ENCODE measurements around the gene ZFP28.

Gene ZFP28

DNA sequence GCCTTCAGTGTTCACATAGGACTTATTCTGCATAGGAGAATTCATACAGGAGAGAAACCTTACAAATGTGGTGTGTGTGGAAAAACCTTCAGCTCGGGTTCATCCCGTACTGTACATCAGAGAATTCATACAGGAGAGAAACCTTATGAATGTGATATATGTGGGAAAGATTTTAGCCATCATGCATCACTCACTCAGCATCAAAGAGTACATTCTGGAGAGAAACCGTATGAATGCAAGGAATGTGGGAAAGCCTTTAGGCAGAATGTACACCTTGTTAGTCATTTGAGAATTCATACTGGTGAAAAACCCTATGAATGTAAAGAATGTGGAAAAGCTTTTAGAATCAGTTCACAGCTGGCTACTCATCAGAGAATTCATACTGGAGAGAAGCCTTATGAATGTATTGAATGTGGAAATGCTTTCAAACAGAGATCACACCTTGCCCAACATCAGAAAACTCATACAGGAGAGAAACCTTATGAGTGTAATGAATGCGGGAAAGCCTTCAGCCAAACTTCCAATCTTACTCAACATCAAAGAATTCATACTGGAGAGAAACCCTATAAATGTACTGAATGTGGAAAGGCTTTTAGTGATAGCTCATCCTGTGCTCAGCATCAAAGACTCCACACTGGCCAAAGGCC lies 13.4 kb upstream of the ZFP28 start:
- H3K36me3 ChIP-seq = peaks cover 64 to 82% (median 80%) of the 10 kb centered on the region in 3 donors
- TF ChIP-seq, protein P1, sequence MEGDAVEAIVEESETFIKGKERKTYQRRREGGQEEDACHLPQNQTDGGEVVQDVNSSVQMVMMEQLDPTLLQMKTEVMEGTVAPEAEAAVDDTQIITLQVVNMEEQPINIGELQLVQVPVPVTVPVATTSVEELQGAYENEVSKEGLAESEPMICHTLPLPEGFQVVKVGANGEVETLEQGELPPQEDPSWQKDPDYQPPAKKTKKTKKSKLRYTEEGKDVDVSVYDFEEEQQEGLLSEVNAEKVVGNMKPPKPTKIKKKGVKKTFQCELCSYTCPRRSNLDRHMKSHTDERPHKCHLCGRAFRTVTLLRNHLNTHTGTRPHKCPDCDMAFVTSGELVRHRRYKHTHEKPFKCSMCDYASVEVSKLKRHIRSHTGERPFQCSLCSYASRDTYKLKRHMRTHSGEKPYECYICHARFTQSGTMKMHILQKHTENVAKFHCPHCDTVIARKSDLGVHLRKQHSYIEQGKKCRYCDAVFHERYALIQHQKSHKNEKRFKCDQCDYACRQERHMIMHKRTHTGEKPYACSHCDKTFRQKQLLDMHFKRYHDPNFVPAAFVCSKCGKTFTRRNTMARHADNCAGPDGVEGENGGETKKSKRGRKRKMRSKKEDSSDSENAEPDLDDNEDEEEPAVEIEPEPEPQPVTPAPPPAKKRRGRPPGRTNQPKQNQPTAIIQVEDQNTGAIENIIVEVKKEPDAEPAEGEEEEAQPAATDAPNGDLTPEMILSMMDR (IDR thresholded peaks at IDR 0.05) = no peak

DNA sequence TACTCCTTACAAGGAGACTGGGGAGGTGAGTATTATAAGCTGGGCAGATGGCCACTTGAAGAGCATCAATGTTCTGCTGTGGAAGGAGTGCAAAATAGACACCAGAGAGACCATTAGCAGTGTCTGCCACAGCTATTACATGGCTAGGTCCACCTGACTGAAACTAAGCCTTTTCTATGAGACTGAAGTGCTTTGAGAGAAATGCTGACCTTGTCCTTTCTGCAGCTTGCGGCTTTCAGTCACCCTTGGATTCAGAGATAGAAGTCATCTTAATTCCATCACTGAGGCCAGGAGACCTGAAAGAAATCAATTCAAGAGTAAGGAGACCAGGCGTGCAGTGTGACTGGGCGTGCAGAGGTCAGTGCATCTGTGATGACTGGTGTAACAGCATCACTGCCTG lies 1.3 kb upstream of the ZFP28 start:
- H3K4me3 ChIP-seq = peak overlapping the region; percentile 68 to 70
- peaks cover 4 to 66% (median 60%) of the 10 kb centered on the region in 3 donors for H3K9me3 ChIP-seq
- H3K27ac ChIP-seq = peak overlapping the region in 1 of 2 donors; percentile 85
- intact Hi-C loops (cut with DNase I; ENCODE audit: low total_unique reads) = no loop called here
- TF ChIP-seq, protein P1 (IDR thresholded peaks at IDR 0.05) = no peak
- H3K27me3 ChIP-seq = no peaks in the 10 kb centered on the region
- no peak for DNase-seq
- H3K4me1 ChIP-seq = peaks cover 0 to 19% (median 13%) of the 10 kb centered on the region in 4 donors
- peaks cover 31 to 55% (median 47%) of the 10 kb centered on the region in 3 donors for H3K36me3 ChIP-seq

More for the DNA sequence above, 13.4 kb upstream of the ZFP28 start:
- intact Hi-C loops (cut with DNase I; ENCODE audit: low total_unique reads) = no loop called here
- DNase-seq = no peak
- H3K9me3 ChIP-seq = peaks cover 32 to 100% (median 97%) of the 10 kb centered on the region in 3 donors
- H3K27ac ChIP-seq = no peak overlapping the region
- no peak overlapping the region for H3K4me3 ChIP-seq
- no peaks in the 10 kb centered on the region for H3K4me1 ChIP-seq
- no peaks in the 10 kb centered on the region for H3K27me3 ChIP-seq

DNA sequence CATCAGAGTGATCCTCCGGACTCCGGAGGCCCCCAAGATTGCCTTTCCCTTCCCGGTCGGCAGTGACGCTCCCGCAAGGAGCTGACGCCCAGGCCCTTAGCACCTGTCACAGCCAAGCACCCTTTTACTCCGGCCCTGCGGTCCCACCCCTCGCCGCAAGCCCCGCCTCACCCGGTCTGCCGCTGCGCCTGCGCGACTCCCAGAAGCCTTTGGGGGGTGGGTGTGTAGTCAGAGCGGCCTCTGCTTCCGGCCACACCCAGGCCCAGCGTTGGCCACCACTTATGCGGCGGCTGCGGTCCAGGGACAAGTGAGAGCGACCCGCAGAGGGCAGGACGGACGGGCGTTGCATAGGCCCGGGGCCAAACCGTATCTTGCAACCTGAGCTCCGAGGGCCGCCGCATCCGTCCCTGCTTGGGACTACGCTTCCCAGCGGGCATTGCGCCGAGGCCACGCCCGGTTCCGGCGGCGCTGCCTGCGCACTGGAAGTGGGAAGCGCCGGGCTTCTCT lies 441 bp upstream of the ZFP28 start:
- Histone ChIP-seq H3K9me3 (peaks cover 4 to 64% (median 57%) of the 10 kb centered on the region in 3 donors), H3K36me3 (peaks cover 37 to 55% (median 50%) of the 10 kb centered on the region in 3 donors), H3K27me3 (no peaks in the 10 kb centered on the region), H3K4me3 (peak overlapping the region; percentile 68 to 70), H3K4me1 (peaks cover 0 to 19% (median 13%) of the 10 kb centered on the region in 4 donors), H3K27ac (peak overlapping the region; percentile 85)
- TF ChIP-seq, protein P1 (IDR thresholded peaks at IDR 0.05) = peak in 1 of 2 experiments; percentile 35
- DNase-seq = peak; percentile 86 to 95
- intact Hi-C loops (cut with DNase I; ENCODE audit: low total_unique reads) = no loop called here

DNA sequence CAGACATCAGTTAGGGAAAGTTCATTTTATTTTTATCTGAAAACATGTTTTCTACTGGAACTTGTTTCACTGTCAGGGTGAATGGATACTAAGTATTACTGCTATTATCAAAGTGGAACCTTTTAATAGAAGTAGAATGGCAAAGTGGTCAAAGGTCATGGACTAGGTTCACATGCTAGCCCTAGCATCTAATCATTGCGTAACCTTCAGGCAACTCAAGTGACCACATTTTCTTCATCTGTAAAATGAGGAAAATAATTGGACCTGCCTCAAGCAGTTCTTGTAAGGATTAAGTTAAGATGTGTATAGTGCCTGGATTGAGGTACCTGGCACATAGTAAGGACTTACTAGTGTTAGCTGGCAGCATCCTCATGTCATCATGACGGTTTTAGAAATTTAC lies 5.0 kb downstream of the ZFP28 start:
- no peak for DNase-seq

GRCh38 chr19:56547535-56547934 lies 8.8 kb downstream of the ZFP28 start:
- Histone ChIP-seq H3K36me3 (peaks cover 92 to 100% (median 97%) of the 10 kb centered on the region in 3 donors), H3K9me3 (peaks cover 6 to 95% (median 79%) of the 10 kb centered on the region in 3 donors), H3K4me3 (no peak overlapping the region), H3K27ac (no peak overlapping the region), H3K4me1 (no peaks in the 10 kb centered on the region), H3K27me3 (no peaks in the 10 kb centered on the region)
- TF ChIP-seq, protein P1 (IDR thresholded peaks at IDR 0.05) = no peak
- DNase-seq = no peak
- intact Hi-C loops (cut with DNase I; ENCODE audit: low total_unique reads) = no loop called here

More for the DNA sequence above, 5.0 kb downstream of the ZFP28 start:
- TF ChIP-seq, protein P1 (IDR thresholded peaks at IDR 0.05) = no peak
- no peak overlapping the region for H3K27ac ChIP-seq
- peaks cover 0 to 17% (median 9%) of the 10 kb centered on the region in 4 donors for H3K4me1 ChIP-seq
- peaks cover 83 to 89% (median 89%) of the 10 kb centered on the region in 3 donors for H3K36me3 ChIP-seq
- no peaks in the 10 kb centered on the region for H3K27me3 ChIP-seq
- peaks cover 6 to 70% (median 69%) of the 10 kb centered on the region in 3 donors for H3K9me3 ChIP-seq
- no peak overlapping the region for H3K4me3 ChIP-seq
- intact Hi-C loops (cut with DNase I; ENCODE audit: low total_unique reads) = no loop called here
